Prostate gland (tissue), 2 donors: ENCODE data around the gene UNC5B. TPM values are rescaled to one million over a fixed set of nuclear protein-coding genes. Genes with fewer than 3 reads are reported as not detected.

ENCODE experiments used
- DNase-seq: peaks from one replicate; pipeline ENCODE4 v3.0.0-alpha.2; 2019; ENCODE audit warnings: low spot score
- H3K27ac ChIP-seq, 2 donors: fragments of 200-600 bp; sonication (generic); 2 replicates each; pipeline ENCODE4 v1.5.1; 2017 to 2019
- H3K27me3 ChIP-seq: fragments of 200-600 bp; sonication (generic); replicated peaks from 2 replicates; pipeline ENCODE4 v1.5.1; 2019; ENCODE audit not compliant: insufficient read depth
- H3K36me3 ChIP-seq, 2 donors: fragments of 200-600 bp; sonication (generic); 1 replicate in 1 of 2; 2 replicates in 1 of 2; pipeline versions ENCODE4 v1.5.1 to v1.8.1; 2017 to 2019
- H3K4me1 ChIP-seq: fragments of 200-600 bp; sonication (generic); replicated peaks from 2 replicates; pipeline ENCODE4 v1.5.1; 2019
- H3K4me3 ChIP-seq, 2 donors: fragments of 200-600 bp; sonication (generic); 2 replicates each; pipeline ENCODE4 v1.5.1; 2017 to 2019
- H3K9me3 ChIP-seq: fragments of 200-600 bp; sonication (generic); 2 replicates; pipeline ENCODE4 v1.5.1; 2017
- POLR2A ChIP-seq: fragments of 450-650 bp; IDR thresholded peaks from one replicate; pipeline ENCODE4 v1.6.1; 2016; ENCODE audit warnings: antibody characterized with exemption, mild to moderate bottlenecking
- POLR2AphosphoS5 ChIP-seq: sonication (generic); formaldehyde crosslinking; IDR thresholded peaks from one replicate; pipeline ENCODE4 v1.6.1; 2017; ENCODE audit warnings: antibody characterized with exemption
- WGBS: methylation state at CpG from one replicate; pipeline ENCODE4 v1.1.5; 2018; 5-methylcytosine and 5-hydroxymethylcytosine counted together
- intact Hi-C: fragments of 100-400 bp; cut with DNase I; formaldehyde crosslinking; loops from one replicate; pipeline ENCODE4 v1.14.2; 2022
- total RNA-seq, 2 donors: library from RNA; depleted of rRNA; stranded (reverse); fragments of >200 nt; gene quantifications; one replicate each; pipeline ENCODE4 v1.1.0, GENCODE V29; 2016
- TF ChIP-seq, protein P1 (sequence below), 4 experiments: fragments of 200-600 bp in 2 of 4; fragments of 450-650 bp in 2 of 4; sonication (generic) in 2 of 4; IDR thresholded peaks; 1 replicate in 3 of 4; 2 replicates in 1 of 4; pipeline ENCODE4 v1.5.1; 2016 to 2019; ENCODE audit warnings: antibody characterized with exemption in 4 of 4, mild to moderate bottlenecking in 2 of 4, moderate library complexity in 2 of 4

The UNC5B gene
- total RNA-seq, 2 donors from 2014 or later: 12.8 to 58.4 TPM

GRCh38 chr10:71254834-71255549 lies 42.6 kb downstream of the UNC5B start:
- DNase-seq: no peak
- Histone ChIP-seq H3K27ac (no peak overlapping the region), H3K27me3 (no peaks in the 10 kb centered on the region), H3K36me3 (no peaks in the 10 kb centered on the region), H3K4me1 (peaks cover 4% of the 10 kb centered on the region), H3K4me3 (no peak overlapping the region), H3K9me3 (no peaks in the 10 kb centered on the region)
- intact Hi-C loops: no loop called here
- TF ChIP-seq, protein P1, sequence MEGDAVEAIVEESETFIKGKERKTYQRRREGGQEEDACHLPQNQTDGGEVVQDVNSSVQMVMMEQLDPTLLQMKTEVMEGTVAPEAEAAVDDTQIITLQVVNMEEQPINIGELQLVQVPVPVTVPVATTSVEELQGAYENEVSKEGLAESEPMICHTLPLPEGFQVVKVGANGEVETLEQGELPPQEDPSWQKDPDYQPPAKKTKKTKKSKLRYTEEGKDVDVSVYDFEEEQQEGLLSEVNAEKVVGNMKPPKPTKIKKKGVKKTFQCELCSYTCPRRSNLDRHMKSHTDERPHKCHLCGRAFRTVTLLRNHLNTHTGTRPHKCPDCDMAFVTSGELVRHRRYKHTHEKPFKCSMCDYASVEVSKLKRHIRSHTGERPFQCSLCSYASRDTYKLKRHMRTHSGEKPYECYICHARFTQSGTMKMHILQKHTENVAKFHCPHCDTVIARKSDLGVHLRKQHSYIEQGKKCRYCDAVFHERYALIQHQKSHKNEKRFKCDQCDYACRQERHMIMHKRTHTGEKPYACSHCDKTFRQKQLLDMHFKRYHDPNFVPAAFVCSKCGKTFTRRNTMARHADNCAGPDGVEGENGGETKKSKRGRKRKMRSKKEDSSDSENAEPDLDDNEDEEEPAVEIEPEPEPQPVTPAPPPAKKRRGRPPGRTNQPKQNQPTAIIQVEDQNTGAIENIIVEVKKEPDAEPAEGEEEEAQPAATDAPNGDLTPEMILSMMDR (IDR thresholded peaks at IDR 0.05): no peak
- TF ChIP-seq POLR2A (no peak), POLR2AphosphoS5 (no peak)
- WGBS: 92% methylated on average over 9 of the region's 9 CpGs

- Histone ChIP-seq H3K4me3 (no peak overlapping the region), H3K9me3 (no peaks in the 10 kb centered on the region), H3K27ac (no peak overlapping the region), H3K27me3 (no peaks in the 10 kb centered on the region), H3K4me1 (peaks cover 4% of the 10 kb centered on the region), H3K36me3 (no peaks in the 10 kb centered on the region)
- DNase-seq: no peak
- WGBS: 63% methylated on average over 4 of the region's 4 CpGs
- TF ChIP-seq, protein P1 (IDR thresholded peaks at IDR 0.05): no peak
- TF ChIP-seq POLR2A (no peak), POLR2AphosphoS5 (no peak)
- intact Hi-C loops: no loop called here
Observed at GRCh38 chr10:71255550-71255807, 43.1 kb downstream of the UNC5B start.

- WGBS: 25% methylated on average over 17 of the region's 17 CpGs
Observed at GRCh38 chr10:71255808-71256660, 43.7 kb downstream of the UNC5B start.

GRCh38 chr10:71256661-71257318 lies 44.4 kb downstream of the UNC5B start:
- Histone ChIP-seq H3K4me3 (no peak overlapping the region), H3K27ac (peak overlapping the region in 1 of 2 donors; percentile 39), H3K9me3 (no peaks in the 10 kb centered on the region), H3K4me1 (peaks cover 4% of the 10 kb centered on the region), H3K36me3 (no peaks in the 10 kb centered on the region), H3K27me3 (no peaks in the 10 kb centered on the region)
- no peak for TF ChIP-seq POLR2A
- TF ChIP-seq POLR2AphosphoS5: no peak
- TF ChIP-seq, protein P1 (IDR thresholded peaks at IDR 0.05): no peak
- 77% methylated on average over 8 of the region's 8 CpGs for WGBS
- DNase-seq: no peak
- intact Hi-C loops: no loop called here

More at GRCh38 chr10:71255808-71256660, 43.7 kb downstream of the UNC5B start:
- Histone ChIP-seq H3K36me3 (no peaks in the 10 kb centered on the region), H3K4me1 (peaks cover 4% of the 10 kb centered on the region), H3K9me3 (no peaks in the 10 kb centered on the region), H3K4me3 (no peak overlapping the region), H3K27me3 (no peaks in the 10 kb centered on the region), H3K27ac (peak overlapping the region in 1 of 2 donors; percentile 39)
- intact Hi-C loops: no loop called here
- TF ChIP-seq POLR2A (peak; percentile 42), POLR2AphosphoS5 (peak; percentile 31)
- TF ChIP-seq, protein P1 (IDR thresholded peaks at IDR 0.05): no peak
- DNase-seq: peak; percentile 59
